ENCODE results near the gene PPIB. TPM values are rescaled to one million over a fixed set of nuclear protein-coding genes. Genes with fewer than 3 reads are reported as not detected.

Gene PPIB
- total RNA-seq, 1 donor from 2014 or later, result 674 TPM

Other genes starting within 250 kb of the PPIB start
- 2.4 TPM for gene DAPK2, start 116.5 kb downstream of the PPIB start, total RNA-seq
- gene CIAO2A, start 69.2 kb downstream of the PPIB start, total RNA-seq, result 2.4 TPM
- 33.8 TPM for gene SNX1, start 67.0 kb downstream of the PPIB start, total RNA-seq
- gene SNX22, start 11.3 kb downstream of the PPIB start, total RNA-seq, result 0.53 TPM
- 12.9 TPM for gene CSNK1G1, start 193.2 kb upstream of the PPIB start, total RNA-seq
- not detected for gene PCLAF, start 218.4 kb upstream of the PPIB start, total RNA-seq
- gene TRIP4, start 224.8 kb upstream of the PPIB start, total RNA-seq, result 5.6 TPM